GM21423 (cell line): ENCODE measurements around the gene SRSF7.
"Not testable (repeated sequence)": the region's sequence is repeated elsewhere in the genome, so short reads cannot be mapped to it uniquely, and the experiment has no call there.

Experiments
- ATAC-seq: cut with Tn5 transposase; IDR thresholded peaks from one replicate; pipeline ENCODE4 v1.9.1; 2021; ENCODE audit warnings: mild to moderate bottlenecking, moderate library complexity; ENCODE audit not compliant: unreplicated experiment

Gene SRSF7

DNA sequence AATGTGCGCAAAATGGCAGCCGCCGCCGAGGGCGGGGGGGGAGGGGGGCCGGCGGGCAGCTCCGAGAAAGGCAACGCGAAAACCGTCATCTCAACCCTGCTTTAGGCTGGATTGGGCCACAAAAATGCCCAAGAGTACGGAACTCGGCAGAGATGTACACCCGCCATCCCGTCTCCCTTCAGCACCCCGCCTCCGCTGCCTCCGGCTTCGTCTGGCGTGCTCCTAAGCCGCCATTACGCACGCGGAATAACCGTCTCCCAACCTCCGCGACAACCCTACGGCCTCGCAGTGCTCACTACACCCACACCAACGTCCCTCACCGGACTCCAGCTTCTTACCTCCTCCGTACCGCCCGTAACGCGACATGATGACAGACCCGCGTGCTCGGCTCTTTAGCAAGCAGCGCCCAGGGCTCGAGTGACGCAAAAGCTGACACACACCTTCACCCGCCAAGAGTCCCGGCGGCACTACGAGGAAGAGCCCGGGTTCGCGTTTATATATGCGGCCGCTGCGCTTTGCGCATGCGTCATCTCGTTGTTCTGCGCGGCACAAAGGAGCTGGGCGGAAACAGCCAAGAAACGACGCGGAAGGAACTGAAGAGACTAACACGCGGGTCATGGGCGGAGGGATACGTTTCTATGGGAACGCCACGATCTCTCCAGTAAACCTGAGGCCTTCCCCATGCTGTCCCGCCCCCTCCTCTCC is at the start of gene SRSF7:
Gene SRSF7, minus strand, starts transcription at position 471 of the 705 bp plus-strand sequence. Its CDS starts 105 bp downstream, at position 366.
- ATAC-seq, result peak; percentile 73

DNA sequence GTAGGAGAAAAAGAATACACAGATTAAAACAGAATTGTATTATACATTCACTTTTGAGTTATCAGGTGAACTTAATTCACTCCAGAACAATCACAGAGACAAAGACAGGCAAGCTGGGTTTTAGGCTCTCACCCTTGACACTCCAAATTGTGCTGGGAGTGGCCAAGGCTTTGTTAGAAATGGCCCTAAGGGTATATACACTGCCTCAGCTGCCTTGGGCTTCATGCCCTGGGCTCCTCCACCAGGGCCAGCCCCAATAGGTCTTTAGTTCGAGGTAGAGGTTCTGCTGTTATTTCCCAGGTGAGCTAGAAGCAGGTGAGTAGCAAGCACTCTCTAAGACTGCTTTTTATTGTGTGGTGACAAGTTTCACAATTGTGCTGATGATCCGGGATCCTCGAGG is 46.8 kb upstream of the SRSF7 start:
- ATAC-seq, result no peak

DNA sequence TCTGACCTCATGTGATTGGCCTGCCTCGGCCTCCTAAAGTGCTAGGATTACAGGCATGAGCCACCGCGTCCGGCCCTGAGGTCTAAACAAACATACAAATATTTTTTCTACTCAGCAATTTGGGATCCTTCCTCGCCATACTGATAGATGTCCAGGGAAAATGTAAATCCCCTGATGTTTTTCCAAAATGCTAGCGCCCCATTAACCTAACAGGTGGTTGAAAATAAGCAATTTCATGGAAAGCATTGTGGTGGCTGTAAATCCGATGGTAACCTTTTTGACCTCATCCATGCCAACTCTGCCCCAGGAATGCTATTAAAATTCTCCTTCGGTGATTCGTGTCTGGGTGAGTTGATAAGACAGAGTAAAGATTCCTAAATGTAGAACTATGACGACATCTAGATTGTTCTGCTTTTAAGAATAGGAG is 46.1 kb upstream of the SRSF7 start:
- ATAC-seq, result no peak

DNA sequence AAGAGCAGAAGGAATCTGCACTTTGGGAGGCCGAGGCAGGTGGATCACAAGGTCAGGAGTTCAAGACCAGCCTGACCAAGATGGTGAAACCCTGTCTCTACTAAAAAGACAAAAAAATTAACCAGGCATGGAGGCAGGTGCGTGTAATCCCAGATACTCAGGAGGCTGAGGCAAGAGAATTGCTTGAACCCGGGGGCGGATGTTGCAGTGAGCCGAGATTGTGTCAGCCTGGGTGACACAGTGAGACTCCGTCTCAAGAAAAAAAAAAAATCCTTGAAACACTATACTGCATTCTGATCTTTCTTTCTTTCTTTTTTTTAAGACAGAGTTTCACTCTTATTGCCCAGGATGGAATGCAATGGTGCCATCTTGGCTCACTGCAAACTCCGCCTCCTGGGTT is 43.9 kb upstream of the SRSF7 start:
- not testable (repeated sequence) for ATAC-seq

DNA sequence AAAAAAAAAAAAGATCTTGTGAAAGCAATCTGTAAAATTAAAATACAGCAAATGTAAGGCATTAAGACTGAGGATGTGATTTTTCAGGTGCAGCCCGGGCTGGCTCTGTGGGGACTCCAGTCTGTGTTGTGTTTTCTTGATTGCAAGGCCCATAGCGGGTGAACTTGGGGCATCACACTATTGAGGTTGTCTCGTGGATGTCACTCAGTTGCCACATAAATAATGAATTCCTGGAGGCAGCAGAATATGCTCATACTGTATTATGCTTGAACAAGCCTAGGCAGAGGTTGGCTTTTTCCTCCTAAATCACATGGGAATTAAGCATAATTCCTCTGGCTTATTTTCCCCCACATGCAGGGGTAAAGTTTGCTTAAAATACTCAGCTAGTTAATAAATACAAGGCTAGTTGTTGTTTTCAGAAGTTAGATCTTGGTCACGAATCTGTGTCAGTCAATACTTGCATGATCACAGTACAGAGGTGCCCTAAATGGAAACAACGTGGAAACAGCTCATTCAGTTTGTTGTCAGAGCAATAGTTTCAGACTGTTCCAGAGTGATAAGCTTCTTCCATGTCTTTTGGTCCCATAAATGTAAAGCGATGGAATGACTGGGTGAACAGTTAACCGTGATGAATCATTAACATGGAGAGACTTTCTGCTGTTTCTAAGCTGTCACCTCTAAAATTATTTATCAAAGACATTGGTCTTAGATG is 43.2 kb upstream of the SRSF7 start:
- no peak for ATAC-seq

DNA sequence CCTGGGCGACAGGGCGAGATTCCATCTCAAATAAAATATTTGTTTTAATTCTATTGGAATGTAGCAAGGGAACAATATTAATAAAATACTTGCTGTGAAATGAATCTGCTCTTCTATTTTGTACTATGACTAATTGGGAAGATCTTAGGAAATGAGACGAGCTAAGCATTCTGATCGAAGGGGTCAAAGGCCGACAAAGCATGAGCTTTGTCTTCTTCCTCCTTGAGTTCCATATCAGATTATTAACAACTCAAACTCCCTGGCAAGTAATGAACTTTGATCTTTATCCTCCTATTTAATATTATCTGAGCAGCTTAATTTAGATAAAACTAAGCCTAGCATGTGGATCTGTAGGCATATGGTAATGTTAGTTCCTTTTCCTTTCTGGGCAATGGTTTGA is 42.4 kb upstream of the SRSF7 start:
- ATAC-seq, result no peak

DNA sequence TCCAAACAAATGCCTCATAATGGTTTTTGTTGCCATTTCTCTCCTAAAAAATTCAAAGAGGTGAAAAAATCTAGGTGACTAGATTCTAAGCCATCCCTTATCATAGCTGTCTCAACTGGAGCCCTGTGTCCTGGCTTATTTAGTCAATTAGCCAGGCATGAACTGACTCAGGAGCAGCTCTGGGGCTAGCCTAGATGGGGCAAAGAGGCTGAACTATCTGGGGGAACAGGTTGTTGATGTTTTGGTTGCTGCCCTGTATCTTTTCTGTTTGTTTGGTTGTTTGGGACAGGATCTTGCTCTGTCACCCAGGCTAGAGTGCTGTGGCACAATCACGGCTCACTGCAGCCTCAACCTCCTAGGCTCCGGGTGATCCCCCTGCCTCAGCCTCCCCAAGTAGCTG is 41.6 kb upstream of the SRSF7 start:
- no peak for ATAC-seq

DNA sequence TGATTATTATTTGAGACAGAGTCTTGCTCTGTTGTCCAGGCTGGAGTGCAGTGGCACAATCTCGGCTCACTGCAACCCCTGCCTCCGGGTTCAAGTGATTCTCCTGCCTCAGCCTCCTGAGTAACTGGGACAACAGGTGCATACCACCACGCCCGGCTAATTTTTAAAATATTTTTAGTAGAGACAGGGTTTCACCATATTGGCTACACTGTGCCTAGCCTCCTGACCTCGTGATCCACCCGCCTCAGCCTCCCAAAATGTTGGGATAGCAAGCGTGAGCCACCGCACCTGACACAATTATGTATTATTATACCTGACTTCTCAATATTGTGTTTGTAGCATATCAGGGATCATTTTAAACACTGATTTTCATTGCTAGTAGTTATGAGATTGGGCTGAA is 41.2 kb upstream of the SRSF7 start:
- ATAC-seq, result not testable (repeated sequence)

DNA sequence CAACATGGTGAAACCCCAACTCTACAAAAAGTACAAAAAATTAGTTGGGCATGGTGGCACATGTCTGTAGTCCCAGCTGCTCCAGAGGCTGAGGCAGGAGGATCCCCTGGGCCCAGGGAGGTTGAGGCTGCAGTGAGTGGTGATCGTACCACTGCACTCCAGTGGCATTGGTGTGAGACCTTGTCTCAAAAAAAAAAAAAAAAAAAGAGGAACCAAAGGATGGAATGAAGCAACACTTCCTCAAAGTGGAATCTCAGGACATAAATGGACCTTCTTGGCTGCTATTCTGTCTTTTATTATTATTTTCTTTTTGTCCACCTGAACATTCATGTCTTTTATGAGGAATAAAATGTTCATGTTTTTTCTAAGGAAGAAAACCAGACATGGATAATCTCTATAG is 40.6 kb upstream of the SRSF7 start:
- ATAC-seq, result no peak

DNA sequence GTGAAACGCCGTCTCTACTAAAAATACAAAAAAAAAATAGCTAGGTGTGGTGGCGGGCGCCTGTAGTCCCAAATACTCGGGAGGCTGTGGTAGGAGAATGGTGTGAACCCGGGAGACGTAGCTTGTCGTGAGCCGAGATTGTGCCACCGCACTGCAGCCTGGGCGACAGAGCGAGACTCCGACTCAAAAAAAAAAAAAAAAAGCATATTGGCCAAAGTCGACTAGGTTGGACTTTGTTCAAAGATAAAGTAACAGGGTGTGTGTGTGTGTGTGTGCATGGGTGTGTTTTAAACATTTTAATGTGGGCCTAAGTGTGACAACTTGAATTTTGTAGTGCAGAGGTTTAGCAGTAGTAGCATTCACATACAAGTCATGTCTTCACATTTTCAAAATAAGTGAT is 38.5 kb upstream of the SRSF7 start:
- no peak for ATAC-seq

DNA sequence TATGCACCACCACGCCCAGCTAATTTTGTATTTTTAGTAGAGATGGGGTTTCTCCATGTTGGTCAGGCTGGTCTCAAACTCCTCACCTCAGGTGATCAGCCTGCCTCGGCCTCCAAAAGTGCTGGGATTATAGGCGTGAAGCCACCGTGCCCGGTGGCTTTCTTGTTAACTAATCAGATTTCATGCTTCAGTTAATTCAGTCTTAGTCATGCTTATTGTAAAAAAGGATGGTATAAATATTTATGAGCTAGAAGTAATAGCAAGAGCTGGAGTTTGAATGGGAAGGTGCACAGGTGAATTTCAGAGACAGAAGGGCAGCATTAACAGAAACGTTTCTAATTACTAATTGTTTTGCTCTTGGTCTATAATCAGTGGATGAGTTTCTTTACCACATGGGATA is 37.1 kb upstream of the SRSF7 start:
- ATAC-seq, result no peak

DNA sequence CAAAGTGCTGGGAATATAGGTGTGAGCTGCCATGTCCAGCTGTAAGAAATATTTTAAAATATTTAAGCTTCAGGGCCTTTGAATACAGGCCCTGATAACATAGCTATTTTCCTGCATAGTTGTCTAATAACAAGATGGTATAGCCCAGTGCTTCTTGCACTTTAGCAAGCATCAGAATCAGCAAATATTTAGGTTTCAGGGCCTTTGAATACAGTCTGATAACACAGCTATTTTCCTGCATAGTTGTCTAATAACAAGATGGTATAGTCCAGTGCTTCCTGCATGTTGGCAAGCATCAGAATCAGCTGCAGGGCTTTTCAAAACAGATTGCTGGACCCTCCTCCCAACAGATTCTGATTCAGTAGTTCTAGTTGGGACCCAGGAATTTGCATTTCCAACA is 32.4 kb upstream of the SRSF7 start:
- ATAC-seq, result no peak

DNA sequence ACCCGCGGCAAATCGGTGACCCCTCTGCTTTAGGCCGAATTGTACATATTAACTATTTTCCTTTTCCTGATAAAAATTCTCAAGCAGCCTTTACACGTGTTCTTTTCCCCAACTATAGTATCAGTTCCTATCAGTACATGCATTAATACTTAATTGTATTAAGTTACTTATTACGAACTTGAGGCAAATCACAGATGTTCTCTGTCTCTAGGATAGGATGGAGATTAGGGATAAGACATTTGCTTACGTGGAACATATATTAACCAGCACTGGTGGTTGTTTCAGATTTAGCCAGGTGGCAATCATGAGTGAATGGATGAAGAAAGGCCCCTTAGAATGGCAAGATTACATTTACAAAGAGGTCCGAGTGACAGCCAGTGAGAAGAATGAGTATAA is 27.5 kb upstream of the SRSF7 start:
- no peak for ATAC-seq

DNA sequence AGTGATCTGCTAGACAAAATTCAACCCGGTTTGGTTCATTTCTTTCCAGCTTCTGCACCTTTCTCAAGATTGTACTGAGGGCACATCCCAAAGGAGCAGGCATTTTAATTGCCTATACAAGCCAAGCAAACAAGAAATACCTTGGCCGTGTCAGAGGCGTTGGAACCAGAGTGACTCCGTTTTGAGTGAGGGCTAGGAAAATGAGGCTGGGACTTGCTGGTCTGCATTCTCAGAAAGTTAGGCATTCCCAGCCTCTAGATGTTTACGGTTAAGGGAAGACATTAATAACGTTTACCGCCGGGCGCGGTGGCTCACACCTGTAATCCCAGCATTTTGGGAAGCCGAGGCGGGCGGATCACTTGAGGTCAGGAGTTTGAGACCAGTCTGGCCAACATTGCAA is 25.4 kb upstream of the SRSF7 start:
- ATAC-seq, result no peak

DNA sequence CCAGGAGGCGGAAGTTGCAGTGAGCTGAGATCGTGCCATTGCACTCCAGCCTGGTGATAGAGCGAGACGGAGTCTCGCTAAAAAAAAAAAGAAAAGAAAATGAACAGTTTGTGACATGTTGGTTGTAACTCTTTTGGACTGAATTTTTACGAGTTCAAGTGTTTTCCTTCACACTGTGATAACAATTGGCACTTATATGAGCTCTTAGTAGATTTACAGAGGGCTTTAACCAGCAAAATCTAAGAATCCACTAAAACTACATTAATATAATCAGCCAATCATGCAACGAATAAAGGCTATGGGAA is 24.7 kb upstream of the SRSF7 start:
- no peak for ATAC-seq

DNA sequence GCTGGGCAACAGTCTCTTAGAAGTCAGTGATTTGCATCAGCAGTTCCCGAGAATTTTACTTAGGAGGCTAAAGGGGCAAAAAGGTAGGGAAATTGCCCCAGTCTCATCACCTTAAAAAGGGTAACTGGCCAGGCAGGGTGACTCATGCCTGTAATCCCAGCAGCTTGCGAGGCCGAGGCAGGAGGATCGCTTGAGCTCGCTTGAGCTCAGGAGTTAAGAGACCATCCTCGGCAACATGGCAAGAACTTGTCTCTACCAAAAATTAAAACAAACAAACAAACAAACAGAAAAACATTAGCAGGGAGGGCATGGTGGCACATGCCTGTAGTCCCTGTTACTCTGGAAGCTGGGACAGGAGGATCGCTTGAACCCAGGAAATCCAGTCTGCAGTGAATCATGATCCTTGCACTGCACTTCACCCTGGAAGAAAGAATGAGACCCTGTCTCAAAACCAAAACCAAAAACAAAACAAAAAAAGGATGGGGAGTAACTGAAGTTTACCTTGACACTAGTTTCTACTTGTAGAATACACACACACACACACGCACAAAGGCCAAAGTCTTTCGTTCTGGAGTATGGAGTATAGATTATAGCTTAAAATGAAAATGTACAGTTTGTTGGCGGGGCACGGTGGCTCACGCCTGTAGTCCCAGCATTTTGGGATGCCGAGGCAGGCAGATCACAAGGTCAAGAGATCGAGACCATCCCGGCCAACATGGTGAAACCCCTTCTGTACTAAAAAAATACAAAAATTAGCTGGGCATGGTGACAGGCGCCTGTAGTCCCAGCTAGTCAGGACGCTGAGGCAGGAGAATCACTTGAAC is 24.1 kb upstream of the SRSF7 start:
- ATAC-seq, result no peak

DNA sequence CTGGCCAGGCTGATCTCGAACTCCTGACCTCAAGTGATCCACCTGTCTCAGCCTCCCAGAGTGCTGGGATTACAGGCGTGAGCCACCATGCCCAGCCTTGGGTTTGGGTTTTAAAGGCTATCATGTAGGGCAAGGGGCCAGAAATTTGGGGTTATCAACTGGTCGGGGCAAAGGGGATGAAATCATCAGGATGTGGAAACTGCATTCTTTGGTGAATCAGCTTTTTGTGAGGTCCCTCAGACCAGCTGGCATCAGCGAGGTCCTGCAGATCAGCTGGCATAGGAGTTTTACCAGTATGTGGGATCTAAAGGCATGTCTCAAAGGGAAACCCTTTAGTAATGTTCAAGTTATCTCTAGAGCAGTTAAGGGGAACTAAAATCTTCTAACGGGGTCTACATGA is 20.5 kb upstream of the SRSF7 start:
- no peak for ATAC-seq

DNA sequence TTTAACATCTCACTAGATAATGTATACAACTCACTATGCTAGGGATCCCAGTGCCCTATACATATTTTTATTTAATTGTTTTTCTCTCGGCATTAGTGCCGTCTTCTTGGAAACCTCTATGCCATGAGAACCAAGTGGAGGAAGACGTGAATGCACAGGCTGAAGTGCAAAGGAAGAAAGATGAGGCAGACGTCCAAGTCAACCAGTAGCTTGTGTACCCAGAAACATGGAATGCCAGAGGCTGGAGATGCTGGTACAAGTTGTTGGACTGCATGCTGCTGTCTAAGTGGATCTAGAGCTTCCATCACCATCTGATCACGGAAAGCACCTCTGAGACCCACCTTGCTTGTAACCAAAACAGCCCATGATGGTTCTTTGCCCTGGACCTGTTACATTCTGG is 14.4 kb upstream of the SRSF7 start:
- ATAC-seq, result no peak

DNA sequence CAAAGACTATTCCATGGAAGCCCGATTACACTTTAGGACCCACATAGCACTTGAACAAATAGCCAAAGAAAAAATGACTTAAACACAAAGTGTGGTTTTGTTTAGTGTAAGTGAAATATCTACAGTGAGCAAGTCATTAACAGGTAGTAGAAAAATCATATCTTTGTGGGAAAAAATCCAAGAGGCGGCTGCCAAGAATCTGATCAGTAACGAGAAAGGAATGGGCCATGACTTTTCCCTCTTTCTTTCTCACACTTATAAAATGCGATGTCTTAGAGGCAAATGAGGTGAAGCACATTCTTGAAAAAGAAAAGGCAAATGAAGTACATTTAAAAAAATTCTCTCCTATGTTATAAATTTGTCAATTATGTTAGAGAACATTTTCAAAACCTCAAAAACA is 14.0 kb upstream of the SRSF7 start:
- ATAC-seq, result no peak

DNA sequence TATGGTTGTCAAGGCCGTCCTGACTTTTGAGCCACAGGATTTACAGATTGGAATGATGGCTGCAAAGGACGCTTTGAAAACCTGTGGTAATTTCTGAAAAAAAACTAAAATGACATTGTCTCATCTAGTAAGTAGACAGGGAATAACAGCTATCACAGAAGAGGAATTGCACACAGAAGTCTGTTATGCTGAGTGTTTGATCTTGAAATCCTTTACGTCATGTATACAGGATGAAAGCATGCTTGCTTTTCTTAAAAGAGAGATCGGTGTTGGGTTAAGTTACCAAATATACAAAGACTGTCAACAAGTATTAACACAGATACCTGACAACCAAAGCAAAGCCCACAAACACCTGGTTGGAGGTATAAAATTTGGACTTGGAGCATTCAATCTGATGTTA is 12.6 kb upstream of the SRSF7 start:
- no peak for ATAC-seq

DNA sequence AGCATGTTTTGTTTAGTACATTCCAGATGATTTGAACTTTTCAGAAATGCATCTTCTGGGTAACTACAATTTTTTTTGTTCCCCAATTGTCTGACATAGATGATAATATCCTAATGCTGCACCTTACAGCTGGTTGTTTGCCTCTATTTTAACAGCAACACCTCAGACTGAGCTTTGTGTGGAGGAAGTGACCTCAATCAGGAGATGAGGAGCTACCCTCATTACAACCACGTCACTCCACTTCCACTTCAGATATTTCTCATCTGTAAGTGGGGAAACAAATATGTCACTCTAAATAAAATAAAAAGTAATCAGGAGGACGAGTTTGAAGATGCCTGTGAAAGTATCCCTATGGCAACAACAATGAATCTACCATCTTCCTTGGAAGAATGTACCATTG is 12.1 kb upstream of the SRSF7 start:
- no peak for ATAC-seq

DNA sequence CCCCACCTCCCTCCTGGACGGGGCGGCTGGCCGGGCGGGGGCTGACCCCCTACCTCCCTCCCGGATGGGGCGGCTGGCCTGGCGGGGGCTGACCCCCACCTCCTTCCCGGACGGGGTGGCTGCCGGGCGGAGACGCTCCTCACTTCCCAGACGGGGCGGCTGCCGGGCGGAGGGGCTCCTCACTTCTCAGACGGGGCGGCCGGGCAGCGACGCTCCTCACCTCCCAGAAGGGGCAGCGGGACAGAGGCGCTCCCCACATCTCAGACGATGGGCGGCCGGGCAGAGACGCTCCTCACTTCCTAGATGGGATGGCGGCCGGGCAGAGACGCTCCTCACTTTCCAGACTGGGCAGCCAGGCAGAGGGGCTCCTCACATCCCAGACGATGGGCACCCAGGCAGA is 4.7 kb upstream of the SRSF7 start:
- not testable (repeated sequence) for ATAC-seq
